Activated CD8-positive, alpha-beta T cell treated with anti-CD3 and anti-CD28 coated beads for 36 hours (primary cell): ENCODE data around the gene HELZ. TPM values are rescaled to one million over a fixed set of nuclear protein-coding genes. Genes with fewer than 3 reads are reported as not detected.
"Not testable (repeated sequence)": the region's sequence is repeated elsewhere in the genome, so short reads cannot be mapped to it uniquely, and the experiment has no call there.

Experiments used
- ATAC-seq: fragments of 200-7000 bp; cut with Tn5 transposase; one replicate; pipeline ENCODE4 v1.10.0; 2021; ENCODE audit warnings: mild to moderate bottlenecking, moderate library complexity
- CTCF ChIA-PET: fragments of 350-600 bp; sonication (Branson Sonifier 250); formaldehyde crosslinking; loops from one replicate; lab custom pipeline; 2021; ENCODE audit warnings: antibody characterized with exemption; lab: Charles Lee
- POLR2A ChIA-PET: fragments of 350-600 bp; sonication (Branson Sonifier 250); formaldehyde crosslinking; loops from one replicate; lab custom pipeline; 2021; ENCODE audit warnings: antibody characterized with exemption; lab: Charles Lee
- DNase-seq: peaks from one replicate; pipeline ENCODE4 v3.0.0-alpha.2; 2020
- H3K27ac Mint-ChIP-seq: one replicate; pipeline ENCODE4 v1.8.0; 2021; ENCODE audit warnings: mild to moderate bottlenecking, mixed read lengths
- H3K27me3 Mint-ChIP-seq: one replicate; pipeline ENCODE4 v1.8.0; 2021; ENCODE audit warnings: mixed read lengths
- H3K36me3 Mint-ChIP-seq: one replicate; pipeline ENCODE4 v1.8.0; 2021; ENCODE audit warnings: low read depth, mixed read lengths
- H3K4me1 Mint-ChIP-seq: one replicate; pipeline ENCODE4 v1.8.0; 2021; ENCODE audit warnings: low read depth, mixed read lengths
- H3K4me3 Mint-ChIP-seq: one replicate; pipeline ENCODE4 v1.8.0; 2021; ENCODE audit warnings: mild to moderate bottlenecking, moderate library complexity, mixed read lengths
- H3K9me3 Mint-ChIP-seq: one replicate; pipeline ENCODE4 v1.8.0; 2021; ENCODE audit warnings: mixed read lengths
- intact Hi-C: fragments of 100-400 bp; cut with micrococcal nuclease; formaldehyde crosslinking; loops from one replicate; pipeline ENCODE4 v1.10.0; 2022
- total RNA-seq, 2 experiments: library from RNA; stranded (reverse); gene quantifications; one replicate each; pipeline ENCODE4 v1.2.3, GENCODE V29; 2021
- TF ChIP-seq, protein P1 (sequence below): fragments of 200-600 bp; IDR thresholded peaks from one replicate; pipeline ENCODE4 v1.8.0; 2022; ENCODE audit warnings: antibody characterized with exemption, mild to moderate bottlenecking

The HELZ gene
- total RNA-seq, 2 experiments from 2014 or later: 74.4 to 74.9 TPM

DNA sequence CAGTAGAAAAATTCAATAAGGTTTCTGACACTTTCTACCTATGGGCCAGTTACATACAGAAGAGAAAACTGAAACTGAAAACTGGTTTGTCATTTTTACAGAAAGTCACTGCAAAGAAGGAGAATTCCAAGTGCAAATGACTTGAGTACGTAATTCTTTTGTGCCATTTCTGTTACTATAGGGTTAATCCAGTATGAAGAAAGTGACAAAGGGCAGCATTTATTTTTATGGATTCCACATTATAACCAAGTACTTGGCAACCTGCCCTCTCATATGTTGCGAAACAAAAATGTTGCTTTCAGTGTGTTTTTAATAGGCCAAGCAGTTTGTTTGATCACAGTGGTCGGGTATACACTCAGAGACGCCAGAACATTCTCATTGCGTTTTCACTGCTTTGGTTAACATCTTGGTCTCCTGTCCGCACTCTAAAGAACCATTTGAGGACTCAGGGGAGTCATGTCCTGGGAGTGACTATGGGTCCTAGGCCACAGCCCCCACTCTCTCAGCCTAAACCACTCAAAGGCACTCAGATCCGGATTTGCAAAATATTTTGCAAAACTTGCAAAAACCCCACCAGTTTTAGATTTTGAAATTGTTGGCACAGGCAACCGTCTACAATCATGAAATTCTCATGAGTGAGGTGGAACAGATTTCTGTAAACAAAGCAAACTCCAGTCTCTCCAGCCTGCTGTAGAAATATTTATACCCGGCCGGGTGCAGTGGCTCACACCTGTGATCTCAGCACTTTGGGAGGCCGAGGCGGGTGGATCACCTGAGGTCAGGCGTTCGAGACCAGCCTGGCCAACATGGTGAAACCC lies 15.4 kb upstream of the HELZ start:
- POLR2A ChIA-PET: no interaction called here
- DNase-seq (no peak), ATAC-seq (no peak)
- no peaks in the 10 kb centered on the region for H3K27me3 Mint-ChIP-seq
- intact Hi-C loops: no loop called here
- H3K36me3 Mint-ChIP-seq: no peaks in the 10 kb centered on the region
- no peak overlapping the region for H3K4me3 Mint-ChIP-seq
- H3K9me3 Mint-ChIP-seq: no peaks in the 10 kb centered on the region
- no peak overlapping the region for H3K27ac Mint-ChIP-seq
- CTCF ChIA-PET: no interaction called here
- TF ChIP-seq, protein P1, sequence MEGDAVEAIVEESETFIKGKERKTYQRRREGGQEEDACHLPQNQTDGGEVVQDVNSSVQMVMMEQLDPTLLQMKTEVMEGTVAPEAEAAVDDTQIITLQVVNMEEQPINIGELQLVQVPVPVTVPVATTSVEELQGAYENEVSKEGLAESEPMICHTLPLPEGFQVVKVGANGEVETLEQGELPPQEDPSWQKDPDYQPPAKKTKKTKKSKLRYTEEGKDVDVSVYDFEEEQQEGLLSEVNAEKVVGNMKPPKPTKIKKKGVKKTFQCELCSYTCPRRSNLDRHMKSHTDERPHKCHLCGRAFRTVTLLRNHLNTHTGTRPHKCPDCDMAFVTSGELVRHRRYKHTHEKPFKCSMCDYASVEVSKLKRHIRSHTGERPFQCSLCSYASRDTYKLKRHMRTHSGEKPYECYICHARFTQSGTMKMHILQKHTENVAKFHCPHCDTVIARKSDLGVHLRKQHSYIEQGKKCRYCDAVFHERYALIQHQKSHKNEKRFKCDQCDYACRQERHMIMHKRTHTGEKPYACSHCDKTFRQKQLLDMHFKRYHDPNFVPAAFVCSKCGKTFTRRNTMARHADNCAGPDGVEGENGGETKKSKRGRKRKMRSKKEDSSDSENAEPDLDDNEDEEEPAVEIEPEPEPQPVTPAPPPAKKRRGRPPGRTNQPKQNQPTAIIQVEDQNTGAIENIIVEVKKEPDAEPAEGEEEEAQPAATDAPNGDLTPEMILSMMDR: no peak
- peaks cover 24% of the 10 kb centered on the region for H3K4me1 Mint-ChIP-seq

DNA sequence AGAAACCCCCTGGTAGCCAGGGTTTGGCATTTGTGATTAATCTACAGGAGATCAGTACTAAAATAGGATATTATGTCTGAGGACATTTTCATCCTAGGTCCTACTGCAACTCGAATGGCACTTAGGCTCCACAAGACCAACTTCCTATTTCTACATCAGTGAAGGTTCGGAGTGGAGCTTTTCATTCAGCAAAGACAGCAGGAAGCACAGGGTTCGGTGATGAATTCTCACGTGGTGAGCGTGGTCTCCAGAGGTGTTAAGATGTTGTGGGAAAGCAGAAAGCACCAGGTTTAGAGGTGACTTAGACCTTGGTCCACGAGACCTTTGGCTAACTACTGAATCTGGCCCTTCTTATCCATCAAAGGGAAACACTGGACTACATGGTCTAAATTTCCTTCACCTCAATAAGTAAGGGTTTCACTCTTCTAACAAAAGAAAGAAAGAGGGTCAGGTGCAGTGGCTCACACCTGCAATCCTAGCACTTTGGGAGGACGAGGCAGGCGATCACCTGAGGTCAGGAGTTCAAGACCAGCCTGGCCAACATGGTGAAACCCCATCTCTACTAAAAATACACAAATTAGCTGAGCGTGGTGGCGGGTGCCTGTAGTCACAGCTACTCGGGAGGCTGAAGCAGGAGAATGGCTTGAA lies 13.9 kb upstream of the HELZ start:
- Mint-ChIP-seq H3K36me3 (no peaks in the 10 kb centered on the region), H3K4me3 (peak overlapping the region; percentile 47), H3K27ac (peak overlapping the region; percentile 58), H3K27me3 (no peaks in the 10 kb centered on the region), H3K4me1 (peaks cover 24% of the 10 kb centered on the region), H3K9me3 (no peaks in the 10 kb centered on the region)
- intact Hi-C loops: no loop called here
- DNase-seq: peak; percentile 65
- CTCF ChIA-PET: interaction anchor here (1.2 to 1.3 kb wide), 2 partner anchors 14 to 38 kb away, joined by 3 to 5 read pairs; no protein-coding TSS in a partner anchor
- POLR2A ChIA-PET: interaction anchor here (0.6 kb wide), 3 partner anchors 17 to 295 kb away, joined by 3 read pairs; no protein-coding TSS in a partner anchor
- TF ChIP-seq, protein P1: no peak
- peak; percentile 45 for ATAC-seq

DNA sequence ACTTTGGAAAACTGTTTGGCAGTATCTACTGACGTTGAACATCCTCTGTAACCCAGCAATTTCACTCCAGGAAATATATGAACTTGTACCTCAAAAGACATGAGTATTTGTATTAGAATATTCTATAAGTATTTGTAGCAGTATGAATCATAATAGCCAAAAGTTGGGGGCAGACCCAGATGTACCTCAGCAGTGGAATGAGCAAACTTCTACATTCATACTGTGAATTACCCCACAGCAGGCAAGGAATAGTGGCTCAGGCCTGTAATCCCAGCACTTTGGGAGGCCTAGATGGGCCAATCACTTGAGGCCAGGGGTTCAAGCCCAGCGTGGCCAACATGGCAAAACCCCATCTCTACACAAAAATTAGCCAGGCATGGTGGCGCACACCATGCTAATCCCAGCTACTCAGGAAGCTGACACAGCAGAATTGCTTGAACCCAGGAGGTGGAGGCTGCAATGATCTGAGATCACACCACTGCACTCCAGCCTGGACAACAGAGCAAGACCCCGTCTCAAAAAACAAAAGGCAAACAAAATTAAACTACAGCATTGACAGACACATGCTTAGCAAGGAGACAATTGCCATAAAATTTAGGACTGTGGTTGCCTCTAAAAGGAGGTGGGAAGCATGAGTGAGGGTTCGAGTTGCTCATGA lies 11.2 kb upstream of the HELZ start:
- intact Hi-C loops: no loop called here
- H3K27me3 Mint-ChIP-seq: no peaks in the 10 kb centered on the region
- H3K27ac Mint-ChIP-seq: no peak overlapping the region
- POLR2A ChIA-PET: interaction anchor here (1.6 kb wide), 1 partner anchor 11 kb away, joined by 5 read pairs; the partner anchor contains the start of gene HELZ
- no peak for DNase-seq
- no peaks in the 10 kb centered on the region for H3K36me3 Mint-ChIP-seq
- H3K9me3 Mint-ChIP-seq: no peaks in the 10 kb centered on the region
- CTCF ChIA-PET: interaction anchor here (0.7 to 1.8 kb wide), 3 partner anchors 17 to 129 kb away, joined by 3 to 4 read pairs (median 3); no protein-coding TSS in a partner anchor
- ATAC-seq: no peak
- TF ChIP-seq, protein P1: no peak
- no peak overlapping the region for H3K4me3 Mint-ChIP-seq
- peaks cover 24% of the 10 kb centered on the region for H3K4me1 Mint-ChIP-seq

DNA sequence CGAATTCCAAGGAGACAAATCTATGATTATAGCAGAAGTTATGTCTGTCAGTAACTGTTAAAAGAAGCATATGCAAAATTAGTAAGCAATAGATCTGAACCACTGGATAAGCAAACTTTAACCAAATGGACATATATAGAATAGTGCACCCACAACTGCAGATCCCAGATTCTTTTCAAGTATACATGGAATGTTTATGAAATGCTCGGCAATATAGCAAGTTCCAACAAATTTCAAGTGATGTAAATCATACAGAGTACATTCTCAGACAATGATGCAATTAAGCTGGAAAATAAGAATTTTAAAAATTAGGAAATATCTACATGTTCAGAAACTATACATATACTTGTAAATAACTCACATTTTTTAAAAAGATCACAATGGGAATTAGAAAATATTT lies 8.4 kb upstream of the HELZ start:
- TF ChIP-seq, protein P1: no peak
- Mint-ChIP-seq H3K4me1 (peaks cover 9% of the 10 kb centered on the region), H3K36me3 (no peaks in the 10 kb centered on the region), H3K27me3 (peaks cover under 1% of the 10 kb centered on the region), H3K27ac (no peak overlapping the region), H3K9me3 (no peaks in the 10 kb centered on the region), H3K4me3 (no peak overlapping the region)
- POLR2A ChIA-PET: no interaction called here
- intact Hi-C loops: no loop called here
- no peak for DNase-seq
- CTCF ChIA-PET: no interaction called here
- no peak for ATAC-seq

DNA sequence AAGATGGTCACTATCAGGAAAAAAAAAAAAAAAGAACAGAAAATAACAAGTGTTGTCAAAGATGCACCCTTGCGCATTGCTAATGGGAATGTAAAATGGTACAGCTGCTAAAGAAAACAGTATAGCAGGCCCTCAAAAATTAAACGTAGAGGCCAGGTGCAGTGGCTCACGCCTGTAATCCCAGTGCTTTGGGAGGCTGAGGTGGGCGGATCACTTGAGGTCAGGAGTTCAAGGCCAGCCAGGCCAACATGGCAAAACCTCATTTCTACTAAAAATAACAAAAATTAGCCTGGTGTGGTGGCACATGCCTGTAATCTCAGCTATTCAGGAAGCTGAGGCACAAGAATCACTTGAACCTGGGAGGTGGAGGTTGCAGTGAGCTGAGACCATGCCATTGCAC lies 6.6 kb upstream of the HELZ start:
- H3K27ac Mint-ChIP-seq, POLR2A ChIA-PET, intact Hi-C loops: not testable (repeated sequence)

More for the DNA sequence above, 6.6 kb upstream of the HELZ start:
- H3K27me3 Mint-ChIP-seq, CTCF ChIA-PET, H3K9me3 Mint-ChIP-seq, DNase-seq, H3K4me3 Mint-ChIP-seq, H3K36me3 Mint-ChIP-seq, ATAC-seq: not testable (repeated sequence)
- peaks cover 12% of the 10 kb centered on the region for H3K4me1 Mint-ChIP-seq
